ENCODE results near the gene HECW1.
A peak's percentile ranks its signal among the peaks of the same experiment; 100 is the strongest.

HECW1 gene

GRCh38 chr7:43379210-43379609, 266.8 kb downstream of the HECW1 start:
- DNase-seq: no peak

DNA sequence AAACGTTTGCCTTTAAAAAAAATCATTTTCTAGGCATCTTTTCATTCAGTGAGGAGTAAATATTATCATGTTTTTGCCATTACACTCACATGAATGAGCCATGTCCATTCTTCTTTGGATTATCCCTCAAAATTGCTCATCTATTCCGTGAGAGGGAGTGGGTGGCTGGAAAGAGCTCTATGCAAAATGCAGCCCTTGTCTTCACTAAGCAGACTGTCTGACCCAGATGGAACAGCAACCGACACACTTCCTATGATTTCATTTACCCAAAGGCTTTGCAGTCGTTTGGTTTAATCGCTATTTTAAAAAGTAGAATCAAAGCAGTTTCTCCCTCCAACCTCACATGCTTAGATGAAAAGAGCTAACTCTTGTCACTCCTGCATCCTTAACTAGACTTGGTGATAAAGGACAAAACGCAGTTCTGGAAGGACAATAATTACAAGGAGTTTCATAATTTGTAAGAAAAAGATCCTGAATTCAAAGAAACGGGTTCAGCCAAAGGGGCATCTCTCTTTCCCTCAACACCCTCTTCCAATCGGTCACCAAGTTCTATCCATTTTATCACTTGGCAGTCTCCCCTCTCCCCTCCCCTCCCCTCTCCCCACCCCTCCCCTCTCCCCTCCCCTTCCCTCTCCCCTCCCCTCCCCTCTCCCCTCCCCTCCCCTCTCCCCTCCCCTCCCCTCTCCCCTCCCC, 272.3 kb downstream of the HECW1 start:
- DNase-seq: no peak

DNA sequence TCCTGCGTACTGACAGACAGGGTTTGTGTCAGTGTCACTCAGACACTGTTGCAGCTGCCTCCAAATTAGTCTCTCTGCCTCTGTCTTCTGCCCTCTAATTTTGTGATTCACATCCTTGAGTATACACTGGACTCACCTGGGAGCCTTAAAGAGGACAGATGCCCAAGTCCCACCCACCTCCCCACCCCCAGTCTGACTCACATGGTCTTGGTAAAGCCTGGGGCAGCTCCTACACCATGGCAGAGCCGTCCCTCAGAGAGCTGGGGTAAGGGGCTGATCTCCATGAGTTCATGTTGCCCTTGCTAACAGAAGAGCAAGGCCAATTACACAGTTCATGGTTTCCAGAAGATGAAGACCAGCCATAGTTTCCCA, 272.8 kb downstream of the HECW1 start:
- DNase-seq: no peak

GRCh38 chr7:43385856-43386255, 273.4 kb downstream of the HECW1 start:
- no peak for DNase-seq

GRCh38 chr7:43387932-43388331, 275.5 kb downstream of the HECW1 start:
- no peak for DNase-seq

- DNase-seq: no peak
Observed at GRCh38 chr7:43390576-43390975, 278.1 kb downstream of the HECW1 start.

GRCh38 chr7:43391518-43391917, 279.1 kb downstream of the HECW1 start:
- no peak for DNase-seq

GRCh38 chr7:43392638-43393330, 280.3 kb downstream of the HECW1 start:
- DNase-seq: no peak

DNA sequence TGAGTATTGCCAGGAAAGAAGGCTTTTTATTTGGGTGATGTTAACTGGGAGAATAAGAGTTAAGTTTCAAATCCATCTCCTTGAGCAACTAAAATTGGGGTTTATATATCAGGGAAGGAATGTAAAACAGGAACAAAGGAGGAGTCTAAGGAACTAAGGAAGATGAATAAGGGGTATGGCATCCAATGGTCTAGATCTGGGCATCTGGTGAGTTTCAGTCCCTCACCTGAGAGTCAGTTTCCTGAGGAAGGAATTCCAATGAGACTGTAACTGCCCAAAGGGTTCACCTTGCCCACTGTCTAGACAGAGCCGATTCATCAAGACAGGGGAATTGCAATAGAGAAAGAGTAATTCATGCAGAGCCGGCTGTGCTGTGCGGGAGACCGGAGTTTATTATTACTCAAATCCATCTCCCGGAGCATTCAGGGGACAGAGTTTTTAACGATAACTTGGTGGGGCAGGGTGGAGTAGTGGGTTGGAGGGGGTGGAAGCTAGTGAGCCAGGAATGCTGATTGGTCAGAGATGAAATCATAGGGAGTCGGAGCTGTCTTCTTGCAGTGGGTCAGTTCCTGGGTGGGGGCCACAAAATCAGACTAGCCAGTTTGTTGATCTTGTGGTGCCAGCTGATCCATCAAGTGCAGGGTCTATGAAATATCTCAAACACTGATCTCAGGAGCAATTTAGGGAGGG, 282.1 kb downstream of the HECW1 start:
- no peak for DNase-seq

- DNase-seq: no peak
Observed at GRCh38 chr7:43395351-43395750, 282.9 kb downstream of the HECW1 start.

DNA sequence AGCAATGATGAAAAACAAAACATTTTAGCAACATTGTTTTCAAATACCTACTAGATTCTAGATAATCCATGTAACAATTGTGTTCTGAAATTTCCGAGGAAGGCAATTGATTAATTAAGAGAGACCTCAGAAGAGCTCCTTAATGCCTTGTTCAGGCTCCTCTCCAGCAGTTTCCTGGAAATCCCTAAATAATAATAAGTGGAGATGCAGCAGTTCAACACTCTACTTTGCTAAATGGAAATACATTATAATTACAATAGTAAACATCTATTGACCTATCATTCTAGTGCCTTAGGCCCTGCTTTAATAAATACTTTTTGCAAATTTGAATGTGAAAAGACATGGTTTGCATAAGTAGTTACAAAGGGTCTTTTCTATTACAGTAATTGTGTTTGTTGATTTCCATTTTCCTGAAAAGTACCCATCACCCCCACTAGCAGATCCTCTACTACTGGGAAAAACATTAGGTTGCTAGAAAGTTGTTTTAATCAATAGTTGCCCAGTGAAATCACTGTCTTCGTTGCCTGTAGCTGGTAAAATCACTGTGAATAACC, 283.8 kb downstream of the HECW1 start:
- DNase-seq: no peak

DNA sequence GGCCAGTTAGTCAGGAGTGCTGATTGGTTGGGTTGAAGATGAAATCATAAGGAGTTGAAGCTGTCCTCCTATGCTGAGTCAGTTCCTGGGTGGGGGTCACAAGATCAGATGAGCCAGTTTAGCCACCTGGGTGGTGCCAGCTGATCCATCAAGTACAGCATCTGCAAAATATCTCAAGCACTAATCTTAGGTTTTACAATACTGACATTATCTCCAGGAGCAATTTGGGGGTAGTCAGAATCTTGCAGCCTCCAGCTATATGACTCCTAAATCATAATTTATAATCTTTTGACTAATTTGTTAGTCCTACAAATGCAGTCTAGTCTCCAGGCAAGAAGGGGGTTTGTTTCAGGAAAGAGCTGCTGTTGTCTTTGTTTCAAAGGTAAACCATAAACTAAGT, 286.4 kb downstream of the HECW1 start:
- no peak for DNase-seq

- DNase-seq: no peak
Observed at GRCh38 chr7:43405948-43406347, 293.5 kb downstream of the HECW1 start.

- no peak for DNase-seq
Observed at GRCh38 chr7:43406961-43407360, 294.5 kb downstream of the HECW1 start.

GRCh38 chr7:43408981-43409380, 296.5 kb downstream of the HECW1 start:
- DNase-seq: no peak

DNA sequence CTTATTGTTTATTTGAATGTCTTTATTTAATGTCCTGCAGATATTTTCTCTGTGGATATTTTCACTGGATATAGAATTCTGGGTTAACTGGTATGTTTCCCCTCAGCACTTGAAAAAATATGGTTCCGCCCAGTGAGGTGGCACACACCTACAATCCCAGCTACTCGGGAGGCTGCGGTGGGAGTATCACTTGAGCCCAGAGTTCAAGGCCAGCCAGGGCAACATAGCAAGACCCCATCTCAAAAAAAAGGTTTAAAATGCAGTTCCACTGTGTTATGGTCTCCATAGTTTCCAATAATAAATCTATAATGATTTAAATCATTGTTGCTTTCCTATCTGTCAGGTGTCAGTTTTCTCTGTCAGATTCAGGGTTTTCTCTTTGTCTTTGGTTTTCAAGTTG, 305.0 kb downstream of the HECW1 start:
- no peak for DNase-seq

GRCh38 chr7:43430411-43430810, 318.0 kb downstream of the HECW1 start:
- no peak for DNase-seq

- no peak for DNase-seq
Observed at GRCh38 chr7:43431020-43431595, 318.7 kb downstream of the HECW1 start.

GRCh38 chr7:43433639-43434038, 321.2 kb downstream of the HECW1 start:
- DNase-seq: no peak

DNA sequence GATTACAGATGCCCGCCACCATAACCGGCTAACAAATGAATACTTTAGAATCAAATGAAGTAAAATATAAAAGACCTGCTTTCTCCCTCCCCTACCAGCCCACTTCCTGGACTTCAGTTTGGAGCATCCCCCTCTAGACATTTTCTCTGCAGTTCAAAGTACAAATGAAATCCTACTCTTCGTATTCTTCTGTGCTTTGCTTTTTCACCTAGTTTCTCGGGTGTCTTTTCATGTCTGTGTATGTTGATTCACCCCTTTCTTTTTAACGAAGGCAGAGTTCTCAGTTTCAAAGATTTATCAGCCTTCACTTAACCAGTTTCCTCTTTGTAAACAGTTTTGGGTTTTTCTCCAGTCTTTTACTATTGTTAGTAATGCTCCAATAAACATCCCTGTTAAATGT, 324.6 kb downstream of the HECW1 start:
- DNase-seq: no peak

DNA sequence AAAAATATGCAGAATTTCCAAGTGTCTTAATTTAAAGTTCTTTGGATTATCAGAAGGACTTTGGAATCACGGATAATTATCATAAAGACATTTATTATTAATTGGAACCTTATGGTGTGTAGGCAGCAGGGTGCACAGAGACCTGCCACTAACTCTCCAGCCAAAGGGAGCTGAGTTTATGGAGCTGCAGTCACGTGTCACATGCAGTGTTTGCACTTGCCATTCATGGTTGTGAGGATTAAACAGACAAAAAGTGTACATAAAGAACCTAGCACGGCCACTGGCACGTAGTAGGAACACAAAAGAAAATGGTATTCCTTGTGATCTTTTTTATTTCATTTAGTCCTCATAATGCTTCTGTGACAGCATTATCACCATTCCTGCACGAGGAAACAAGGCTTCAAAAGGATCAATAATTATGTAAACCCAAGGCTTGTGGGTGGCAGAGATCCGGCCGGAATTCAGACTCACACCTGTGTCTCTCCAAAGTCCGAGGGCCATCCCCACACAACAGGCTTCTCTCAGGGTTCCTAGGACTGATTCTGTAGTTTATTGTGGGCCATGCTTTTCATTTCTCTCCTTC, 326.5 kb downstream of the HECW1 start:
- DNase-seq: no peak

DNA sequence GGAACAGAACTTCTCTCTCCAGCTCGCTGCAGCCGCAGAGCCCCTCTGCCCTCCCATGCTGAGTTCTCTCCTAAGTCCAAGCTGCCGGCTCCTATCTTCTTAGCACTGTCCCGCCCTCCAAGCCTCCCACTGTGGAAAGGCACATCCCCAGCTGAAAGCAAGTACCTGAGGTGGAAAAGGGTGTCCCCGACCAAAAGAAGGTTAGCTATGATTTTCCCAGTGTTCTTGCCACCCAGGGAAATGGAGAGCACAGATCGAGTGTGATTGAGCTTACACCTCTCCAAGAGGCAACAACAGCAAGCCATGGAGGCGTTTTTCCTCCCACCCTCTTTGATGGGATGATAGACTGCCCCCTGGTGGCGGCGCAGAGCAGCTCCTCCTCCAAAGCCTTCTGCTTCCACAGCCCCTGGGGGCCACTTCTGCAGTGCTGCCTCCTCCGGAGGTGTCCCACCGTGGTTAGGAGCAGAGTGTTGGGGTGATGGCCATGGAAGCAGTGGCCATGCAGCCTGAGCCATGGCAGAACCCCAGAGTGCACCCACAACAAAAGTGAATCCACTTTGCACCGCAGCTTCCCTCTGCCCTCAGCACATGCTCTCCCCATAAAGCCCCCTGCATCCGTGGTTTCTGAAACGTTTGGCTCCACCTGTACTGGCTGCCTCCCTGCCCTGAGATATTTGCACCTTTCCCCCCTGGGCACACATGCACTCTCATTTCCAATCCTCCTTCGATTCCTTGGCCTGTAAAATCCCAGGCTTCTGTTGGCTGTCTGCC, 327.4 kb downstream of the HECW1 start:
- peak; percentile 36 to 67 for DNase-seq
